ENCODE results near the gene PRKAB1. TPM values are rescaled to one million over a fixed set of nuclear protein-coding genes. Genes with fewer than 3 reads are reported as not detected.

PRKAB1 gene
- total RNA-seq, 4 donors from 2014 or later, result 12.6 to 24.0 (median 15.2) TPM

GRCh38 chr12:119713551-119714031 is 45.7 kb downstream of the PRKAB1 start:
- intact Hi-C loops (cut with DNase I; ENCODE audit: low total_unique reads), result no loop called here
- no peak for TF ChIP-seq POLR2A (IDR thresholded peaks at IDR 0.05)
- TF ChIP-seq, protein P1, sequence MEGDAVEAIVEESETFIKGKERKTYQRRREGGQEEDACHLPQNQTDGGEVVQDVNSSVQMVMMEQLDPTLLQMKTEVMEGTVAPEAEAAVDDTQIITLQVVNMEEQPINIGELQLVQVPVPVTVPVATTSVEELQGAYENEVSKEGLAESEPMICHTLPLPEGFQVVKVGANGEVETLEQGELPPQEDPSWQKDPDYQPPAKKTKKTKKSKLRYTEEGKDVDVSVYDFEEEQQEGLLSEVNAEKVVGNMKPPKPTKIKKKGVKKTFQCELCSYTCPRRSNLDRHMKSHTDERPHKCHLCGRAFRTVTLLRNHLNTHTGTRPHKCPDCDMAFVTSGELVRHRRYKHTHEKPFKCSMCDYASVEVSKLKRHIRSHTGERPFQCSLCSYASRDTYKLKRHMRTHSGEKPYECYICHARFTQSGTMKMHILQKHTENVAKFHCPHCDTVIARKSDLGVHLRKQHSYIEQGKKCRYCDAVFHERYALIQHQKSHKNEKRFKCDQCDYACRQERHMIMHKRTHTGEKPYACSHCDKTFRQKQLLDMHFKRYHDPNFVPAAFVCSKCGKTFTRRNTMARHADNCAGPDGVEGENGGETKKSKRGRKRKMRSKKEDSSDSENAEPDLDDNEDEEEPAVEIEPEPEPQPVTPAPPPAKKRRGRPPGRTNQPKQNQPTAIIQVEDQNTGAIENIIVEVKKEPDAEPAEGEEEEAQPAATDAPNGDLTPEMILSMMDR (IDR thresholded peaks at IDR 0.05), result no peak
- 54 to 70% methylated on average over 8 of the region's 8 CpGs for WGBS, 2 donors
- peak in 1 of 2 donors; percentile 73 for DNase-seq (ENCODE audit: low spot score in 2 of 2)
- H3K4me3 ChIP-seq (ENCODE audit: low read depth, poor library complexity, severe bottlenecking), result no peak overlapping the region

DNA sequence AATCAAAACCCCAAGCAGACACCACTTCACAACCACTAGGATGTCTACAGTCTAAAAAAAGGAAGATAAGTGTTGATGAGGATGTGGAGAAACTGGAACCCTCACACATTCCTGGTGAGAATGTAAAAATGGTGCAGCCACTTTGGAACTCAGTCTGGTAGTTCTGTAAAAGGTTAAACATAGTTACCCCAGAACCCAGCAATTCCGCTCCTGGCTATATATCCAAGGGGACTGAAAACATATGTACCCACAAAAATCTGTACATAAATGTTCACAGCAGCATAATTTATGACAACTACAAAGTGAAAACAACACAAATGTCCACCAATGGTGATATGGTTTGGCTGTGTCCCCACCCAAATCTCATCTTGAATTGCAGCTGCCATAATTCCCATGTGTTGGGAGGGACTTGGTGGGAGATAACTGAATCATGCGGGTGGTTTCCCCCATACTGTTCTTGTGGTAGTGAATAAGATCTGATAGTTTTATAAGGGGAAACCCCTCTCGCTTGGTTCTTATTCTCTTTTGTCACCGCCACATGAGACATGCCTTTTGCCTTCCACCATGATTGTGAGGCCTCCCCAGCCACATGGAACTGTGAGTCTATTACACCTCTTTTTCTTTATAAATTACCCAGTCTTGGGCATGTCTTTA is 46.8 kb downstream of the PRKAB1 start:
- TF ChIP-seq, protein P1 (IDR thresholded peaks at IDR 0.05), result no peak
- TF ChIP-seq POLR2A (IDR thresholded peaks at IDR 0.05), result no peak
- intact Hi-C loops (cut with DNase I; ENCODE audit: low total_unique reads), result no loop called here
- DNase-seq (ENCODE audit: low spot score in 2 of 2), result no peak
- H3K4me3 ChIP-seq (ENCODE audit: low read depth, poor library complexity, severe bottlenecking), result no peak overlapping the region
- 93 to 99% methylated on average over 4 of the region's 4 CpGs for whole genome bisulfite sequencing, 2 donors

DNA sequence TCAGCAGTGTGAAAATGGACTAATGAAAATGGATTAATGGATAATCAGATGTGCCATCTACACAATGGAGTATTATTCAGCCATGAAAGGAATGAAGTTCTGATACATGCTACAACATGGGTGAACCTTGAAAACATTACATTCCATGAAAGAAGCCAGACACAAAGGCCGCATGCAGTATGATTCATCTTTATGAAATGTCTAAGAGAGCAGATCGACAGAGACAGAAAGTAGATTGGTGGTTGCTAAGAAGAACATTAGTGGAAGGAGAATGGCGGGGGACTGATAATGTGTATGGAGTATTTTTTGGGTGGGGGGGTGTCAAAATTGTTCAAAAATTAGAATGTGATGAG is 47.3 kb downstream of the PRKAB1 start:
- 82 to 94% methylated on average over 3 of the region's 3 CpGs for WGBS, 2 donors
- no peak for TF ChIP-seq POLR2A (IDR thresholded peaks at IDR 0.05)
- TF ChIP-seq, protein P1 (IDR thresholded peaks at IDR 0.05), result no peak
- H3K4me3 ChIP-seq (ENCODE audit: low read depth, poor library complexity, severe bottlenecking), result no peak overlapping the region
- intact Hi-C loops (cut with DNase I; ENCODE audit: low total_unique reads), result no loop called here
- DNase-seq (ENCODE audit: low spot score in 2 of 2), result no peak

- peak in 1 of 2 donors; percentile 54 for DNase-seq (ENCODE audit: low spot score in 2 of 2)
- WGBS, 2 donors, result 97% methylated on average over 17 of the region's 17 CpGs
- TF ChIP-seq POLR2A (IDR thresholded peaks at IDR 0.05), result no peak
- TF ChIP-seq, protein P1 (IDR thresholded peaks at IDR 0.05), result no peak
- H3K4me3 ChIP-seq (ENCODE audit: low read depth, poor library complexity, severe bottlenecking), result no peak overlapping the region
- intact Hi-C loops (cut with DNase I; ENCODE audit: low total_unique reads), result no loop called here
Observed at GRCh38 chr12:119718141-119718540, 50.2 kb downstream of the PRKAB1 start.

DNA sequence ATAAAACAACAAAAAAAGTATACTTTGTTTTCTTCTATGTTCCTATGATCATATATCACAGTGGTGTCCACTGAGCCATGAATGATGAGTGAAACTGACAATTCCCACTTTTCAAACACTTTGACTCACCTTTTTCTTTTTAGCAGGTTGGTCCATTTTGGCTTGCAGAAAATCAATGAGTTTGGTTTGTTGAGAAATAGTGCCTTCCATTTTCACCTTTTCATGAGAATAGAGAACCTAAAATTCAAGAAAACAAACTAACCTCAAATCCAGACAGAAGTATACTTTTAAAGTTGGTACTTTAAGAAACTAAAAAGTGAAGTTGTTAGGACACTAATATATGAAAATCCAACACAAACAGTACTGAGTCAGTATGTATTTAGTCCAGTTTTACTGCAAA is 52.4 kb downstream of the PRKAB1 start:
- H3K4me3 ChIP-seq (ENCODE audit: low read depth, poor library complexity, severe bottlenecking), result no peak overlapping the region
- no peak for DNase-seq (ENCODE audit: low spot score in 2 of 2)
- intact Hi-C loops (cut with DNase I; ENCODE audit: low total_unique reads), result no loop called here
- TF ChIP-seq POLR2A (IDR thresholded peaks at IDR 0.05), result no peak
- TF ChIP-seq, protein P1 (IDR thresholded peaks at IDR 0.05), result no peak

GRCh38 chr12:119721306-119721705 is 53.4 kb downstream of the PRKAB1 start:
- TF ChIP-seq, protein P1 (IDR thresholded peaks at IDR 0.05), result no peak
- no peak for TF ChIP-seq POLR2A (IDR thresholded peaks at IDR 0.05)
- DNase-seq (ENCODE audit: low spot score in 2 of 2), result no peak
- no peak overlapping the region for H3K4me3 ChIP-seq (ENCODE audit: low read depth, poor library complexity, severe bottlenecking)
- intact Hi-C loops (cut with DNase I; ENCODE audit: low total_unique reads), result no loop called here
- WGBS, 2 donors, result 83 to 95% methylated on average over 4 of the region's 4 CpGs

Measured in lower leg skin (tissue), 4 donors.